Measurements from ENCODE around the gene LUC7L.
"Not testable (repeated sequence)": the region's sequence is repeated elsewhere in the genome, so short reads cannot be mapped to it uniquely, and the experiment has no call there.

The LUC7L gene

GRCh38 chr16:239948-240277 is 10.7 kb upstream of the LUC7L start:
- Histone ChIP-seq H2BK120ac (ENCODE audit: low read depth, low read length) (no peak overlapping the region), H3K9ac (ENCODE audit: low read length) (no peak overlapping the region), H3K4me3 (ENCODE audit: insufficient read depth in 1 of 2, low read depth in 1 of 2, low read length in 2 of 2) (no peak overlapping the region), H3K9me3 (ENCODE audit: control insufficient read depth, low read length) (no peaks in the 10 kb centered on the region), H4K8ac (ENCODE audit: low read length) (no peak overlapping the region), H3K4me1 (ENCODE audit: control insufficient read depth, insufficient read depth, low read depth, low read length) (peaks cover 3% of the 10 kb centered on the region), H3K27ac (ENCODE audit: low read length, poor library complexity, severe bottlenecking) (no peak overlapping the region), H2AK5ac (ENCODE audit: low read length, severe bottlenecking) (no peak overlapping the region), H3K14ac (ENCODE audit: low read length in 2 of 2) (no peak overlapping the region), H2AFZ (ENCODE audit: low read depth, low read length) (no peak overlapping the region), H4K91ac (ENCODE audit: low read length) (no peak overlapping the region), H3K27me3 (ENCODE audit: control insufficient read depth in 1 of 2, insufficient read depth in 1 of 2, low read length in 2 of 2) (no peaks in the 10 kb centered on the region), H3K18ac (ENCODE audit: low read depth in 1 of 2, low read length in 2 of 2) (no peak overlapping the region), H3K79me1 (replicated peaks; ENCODE audit: low read length, poor library complexity, severe bottlenecking) (peaks cover 26% of the 10 kb centered on the region), H3K4ac (ENCODE audit: low read depth in 1 of 2, low read length in 2 of 2) (no peak overlapping the region), H3K4me2 (ENCODE audit: low read length, poor library complexity, severe bottlenecking) (no peak overlapping the region), H2BK5ac (ENCODE audit: low read depth, low read length, poor library complexity, severe bottlenecking) (no peak overlapping the region), H2BK12ac (ENCODE audit: low read length in 2 of 2) (no peak overlapping the region), H2BK15ac (ENCODE audit: low read depth, poor library complexity, severe bottlenecking) (no peak overlapping the region), H3K36me3 (ENCODE audit: control insufficient read depth in 1 of 2, insufficient read depth in 2 of 2, low read depth in 1 of 2, low read length in 2 of 2) (peaks cover 3 to 7% of the 10 kb centered on the region in 2 experiments), H3K23ac (ENCODE audit: low read length in 2 of 2) (no peak overlapping the region)
- DNase-seq: peak; percentile 62
- 76% methylated on average over 3 of the region's 3 CpGs for WGBS

- Histone ChIP-seq H2BK12ac (ENCODE audit: low read length in 2 of 2) (peak within 1 kb of the TSS; percentile 42 to 97), H3K27me3 (ENCODE audit: control insufficient read depth in 1 of 2, insufficient read depth in 1 of 2, low read length in 2 of 2) (no peaks in the 10 kb centered on the region), H3K79me1 (replicated peaks; ENCODE audit: low read length, poor library complexity, severe bottlenecking) (peaks cover 8% of the 10 kb centered on the region), H4K91ac (ENCODE audit: low read length) (peak within 1 kb of the TSS; percentile 82), H2AK5ac (ENCODE audit: low read length, severe bottlenecking) (no peak within 1 kb of the TSS), H3K18ac (ENCODE audit: low read depth in 1 of 2, low read length in 2 of 2) (peak within 1 kb of the TSS; percentile 86 to 100), H3K27ac (ENCODE audit: low read length, poor library complexity, severe bottlenecking) (peak within 1 kb of the TSS; percentile 84), H3K4me2 (ENCODE audit: low read length, poor library complexity, severe bottlenecking) (peak within 1 kb of the TSS; percentile 93), H3K4me1 (ENCODE audit: control insufficient read depth, insufficient read depth, low read depth, low read length) (peaks cover 1% of the 10 kb centered on the region), H2BK15ac (ENCODE audit: low read depth, poor library complexity, severe bottlenecking) (no peak within 1 kb of the TSS), H2AFZ (ENCODE audit: low read depth, low read length) (peak within 1 kb of the TSS; percentile 99), H3K9ac (ENCODE audit: low read length) (peak within 1 kb of the TSS; percentile 100), H2BK120ac (ENCODE audit: low read depth, low read length) (no peak within 1 kb of the TSS), H3K36me3 (ENCODE audit: control insufficient read depth in 1 of 2, insufficient read depth in 2 of 2, low read depth in 1 of 2, low read length in 2 of 2) (peaks cover 3 to 4% of the 10 kb centered on the region in 2 experiments), H3K23ac (ENCODE audit: low read length in 2 of 2) (peak within 1 kb of the TSS; percentile 1 to 14), H3K4me3 (ENCODE audit: insufficient read depth in 1 of 2, low read depth in 1 of 2, low read length in 2 of 2) (peak within 1 kb of the TSS; percentile 76 to 100), H2BK5ac (ENCODE audit: low read depth, low read length, poor library complexity, severe bottlenecking) (peak within 1 kb of the TSS; percentile 47), H3K4ac (ENCODE audit: low read depth in 1 of 2, low read length in 2 of 2) (peak within 1 kb of the TSS; percentile 67 to 92), H4K8ac (ENCODE audit: low read length) (peak within 1 kb of the TSS; percentile 66), H3K14ac (ENCODE audit: low read length in 2 of 2) (peak within 1 kb of the TSS in 1 of 2 experiments; percentile 99), H3K9me3 (ENCODE audit: control insufficient read depth, low read length) (no peaks in the 10 kb centered on the region)
- WGBS: under 1% methylated on average over 82 of the region's 85 CpGs
- peak; percentile 93 for DNase-seq
Observed at GRCh38 chr16:234468-235305, 5.4 kb upstream of the LUC7L start, which contains the start of gene FAM234A. FAM234A (plus strand) TSS chr16:234821; CDS start chr16:254414, 19,593 bp downstream.

- H3K27ac ChIP-seq (ENCODE audit: low read length, poor library complexity, severe bottlenecking): no peak overlapping the region
- H3K27me3 ChIP-seq (ENCODE audit: control insufficient read depth in 1 of 2, insufficient read depth in 1 of 2, low read length in 2 of 2): no peaks in the 10 kb centered on the region
- no peak for DNase-seq
- 94% methylated on average over 22 of the region's 22 CpGs for WGBS
- H3K9ac ChIP-seq (ENCODE audit: low read length): no peak overlapping the region
- no peak overlapping the region for H2BK5ac ChIP-seq (ENCODE audit: low read depth, low read length, poor library complexity, severe bottlenecking)
- H3K23ac ChIP-seq (ENCODE audit: low read length in 2 of 2): no peak overlapping the region
- H2AFZ ChIP-seq (ENCODE audit: low read depth, low read length): no peak overlapping the region
- no peak overlapping the region for H4K8ac ChIP-seq (ENCODE audit: low read length)
- peak overlapping the region; percentile 56 for H2BK15ac ChIP-seq (ENCODE audit: low read depth, poor library complexity, severe bottlenecking)
- H3K4me2 ChIP-seq (ENCODE audit: low read length, poor library complexity, severe bottlenecking): no peak overlapping the region
- no peak overlapping the region for H3K18ac ChIP-seq (ENCODE audit: low read depth in 1 of 2, low read length in 2 of 2)
- no peak overlapping the region for H3K4me3 ChIP-seq (ENCODE audit: insufficient read depth in 1 of 2, low read depth in 1 of 2, low read length in 2 of 2)
- H3K14ac ChIP-seq (ENCODE audit: low read length in 2 of 2): no peak overlapping the region
- H3K4ac ChIP-seq (ENCODE audit: low read depth in 1 of 2, low read length in 2 of 2): no peak overlapping the region
- no peak overlapping the region for H2AK5ac ChIP-seq (ENCODE audit: low read length, severe bottlenecking)
- H3K9me3 ChIP-seq (ENCODE audit: control insufficient read depth, low read length): no peaks in the 10 kb centered on the region
- no peak overlapping the region for H2BK120ac ChIP-seq (ENCODE audit: low read depth, low read length)
- H2BK12ac ChIP-seq (ENCODE audit: low read length in 2 of 2): no peak overlapping the region
- H4K91ac ChIP-seq (ENCODE audit: low read length): no peak overlapping the region
- H3K4me1 ChIP-seq (ENCODE audit: control insufficient read depth, insufficient read depth, low read depth, low read length): peaks cover 3% of the 10 kb centered on the region
- H3K36me3 ChIP-seq (ENCODE audit: control insufficient read depth in 1 of 2, insufficient read depth in 2 of 2, low read depth in 1 of 2, low read length in 2 of 2): peaks cover 6 to 16% of the 10 kb centered on the region in 2 experiments
- peaks cover under 1% of the 10 kb centered on the region for H3K79me1 ChIP-seq (replicated peaks; ENCODE audit: low read length, poor library complexity, severe bottlenecking)
Observed at GRCh38 chr16:230949-231348, 1.7 kb upstream of the LUC7L start.

- H3K4me2 ChIP-seq (ENCODE audit: low read length, poor library complexity, severe bottlenecking); H2BK12ac ChIP-seq (ENCODE audit: low read length in 2 of 2); H3K4ac ChIP-seq (ENCODE audit: low read depth in 1 of 2, low read length in 2 of 2); H2AFZ ChIP-seq (ENCODE audit: low read depth, low read length); H4K91ac ChIP-seq (ENCODE audit: low read length); H3K27ac ChIP-seq (ENCODE audit: low read length, poor library complexity, severe bottlenecking); H3K14ac ChIP-seq (ENCODE audit: low read length in 2 of 2); H3K4me3 ChIP-seq (ENCODE audit: insufficient read depth in 1 of 2, low read depth in 1 of 2, low read length in 2 of 2); H2BK120ac ChIP-seq (ENCODE audit: low read depth, low read length); H3K23ac ChIP-seq (ENCODE audit: low read length in 2 of 2); H2BK5ac ChIP-seq (ENCODE audit: low read depth, low read length, poor library complexity, severe bottlenecking); H3K79me1 ChIP-seq (replicated peaks; ENCODE audit: low read length, poor library complexity, severe bottlenecking); H3K4me1 ChIP-seq (ENCODE audit: control insufficient read depth, insufficient read depth, low read depth, low read length); H3K27me3 ChIP-seq (ENCODE audit: control insufficient read depth in 1 of 2, insufficient read depth in 1 of 2, low read length in 2 of 2); H3K9me3 ChIP-seq (ENCODE audit: control insufficient read depth, low read length); DNase-seq; H2BK15ac ChIP-seq (ENCODE audit: low read depth, poor library complexity, severe bottlenecking); H4K8ac ChIP-seq (ENCODE audit: low read length); H3K9ac ChIP-seq (ENCODE audit: low read length); H2AK5ac ChIP-seq (ENCODE audit: low read length, severe bottlenecking); H3K18ac ChIP-seq (ENCODE audit: low read depth in 1 of 2, low read length in 2 of 2): not testable (repeated sequence)
- peaks cover 8 to 21% of the 10 kb centered on the region in 2 experiments for H3K36me3 ChIP-seq (ENCODE audit: control insufficient read depth in 1 of 2, insufficient read depth in 2 of 2, low read depth in 1 of 2, low read length in 2 of 2)
- 95% methylated on average over 18 of the region's 18 CpGs for WGBS
Observed at GRCh38 chr16:230351-230750, 1.1 kb upstream of the LUC7L start.

Data from mesenchymal stem cell (in vitro differentiated cells and primary cell).